Stimulated activated CD4-positive, alpha-beta T cell treated with anti-CD3 and anti-CD28 coated beads, Interleukin-1b, Interleukin-23, amount 100 ng/mL, for 24 hours (primary cell): ENCODE measurements around the gene NADK.

Source experiments
- DNase-seq, 4 experiments: peaks; one replicate each; pipeline ENCODE4 v3.0.0-alpha.2; 2020; ENCODE audit warnings: low read depth in 4 of 4, low spot score in 1 of 4

The NADK gene

DNA sequence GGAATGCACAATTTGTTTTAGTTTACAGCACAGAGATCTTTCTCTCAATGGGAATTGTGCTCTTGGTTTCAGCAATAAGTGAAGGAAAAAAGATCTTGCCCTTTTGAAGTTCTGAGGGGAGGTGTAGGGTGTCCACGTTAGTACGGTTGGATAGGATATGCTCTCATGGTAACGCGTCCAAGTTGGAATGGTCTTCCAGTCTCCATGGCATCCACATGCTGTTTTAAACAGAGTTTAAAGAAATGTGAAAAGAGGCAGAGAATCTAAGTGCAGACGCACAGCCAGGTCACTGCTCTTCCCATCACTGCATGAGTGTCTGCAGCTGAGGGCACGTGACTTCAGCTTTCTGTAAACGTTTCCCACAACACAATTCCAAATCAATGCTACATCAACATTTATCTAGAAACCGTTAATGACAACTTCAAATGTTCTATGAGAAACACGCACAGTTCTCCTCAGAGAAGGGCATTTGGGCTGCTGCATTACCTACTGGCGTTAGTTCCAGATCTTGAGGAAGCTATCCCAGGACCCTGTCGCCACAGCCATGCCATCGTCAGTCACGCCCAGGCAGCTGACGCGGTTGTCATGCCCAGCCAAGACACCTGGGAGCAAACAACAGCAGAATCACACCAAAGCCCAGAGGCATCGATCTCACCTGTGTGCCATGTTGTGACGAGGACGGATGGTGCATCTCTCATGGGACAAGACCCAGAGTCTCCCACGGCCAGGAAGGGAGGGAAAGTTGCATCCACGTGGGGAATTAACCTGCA, 8.8 kb upstream of the NADK start:
- DNase-seq: no peak

DNA sequence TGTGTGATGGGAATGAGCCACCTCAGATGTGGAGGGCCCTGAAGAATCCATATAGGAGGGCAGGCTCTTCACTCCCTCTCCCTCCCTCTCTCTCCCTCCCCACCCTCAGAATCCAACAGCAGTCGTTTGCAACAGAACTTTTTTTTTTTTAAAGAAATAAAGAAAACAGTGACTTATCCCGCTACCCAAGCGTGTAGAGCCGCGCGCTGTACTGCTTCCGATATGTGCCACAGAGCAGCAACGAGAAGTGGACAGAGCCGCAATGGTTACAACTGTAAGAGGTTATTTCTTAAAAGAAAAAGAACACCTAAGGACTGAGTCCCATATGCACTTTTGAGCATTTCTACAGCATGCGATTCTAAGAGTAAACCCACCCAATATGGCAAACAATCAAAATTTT, 7.4 kb upstream of the NADK start:
- no peak for DNase-seq

DNA sequence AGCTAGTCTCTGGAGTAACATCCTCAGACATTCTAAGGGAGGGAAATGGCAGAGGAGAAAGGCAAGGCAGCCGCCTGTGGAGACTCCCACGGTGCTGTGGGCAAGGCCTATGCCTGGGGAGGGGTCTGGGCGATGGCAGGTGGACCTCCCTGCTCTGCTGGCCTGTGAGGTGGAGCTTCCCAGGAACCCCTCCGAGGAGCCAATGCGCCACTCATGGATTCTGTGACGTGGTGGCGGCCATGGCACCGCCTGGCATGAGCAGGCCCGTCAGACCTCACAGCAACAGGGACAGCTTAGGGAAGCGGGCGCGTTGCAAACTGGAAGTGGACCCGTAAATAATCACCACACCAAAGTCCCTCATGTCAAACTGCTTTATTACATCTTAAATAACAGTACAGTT, 6.7 kb upstream of the NADK start:
- no peak for DNase-seq

DNA sequence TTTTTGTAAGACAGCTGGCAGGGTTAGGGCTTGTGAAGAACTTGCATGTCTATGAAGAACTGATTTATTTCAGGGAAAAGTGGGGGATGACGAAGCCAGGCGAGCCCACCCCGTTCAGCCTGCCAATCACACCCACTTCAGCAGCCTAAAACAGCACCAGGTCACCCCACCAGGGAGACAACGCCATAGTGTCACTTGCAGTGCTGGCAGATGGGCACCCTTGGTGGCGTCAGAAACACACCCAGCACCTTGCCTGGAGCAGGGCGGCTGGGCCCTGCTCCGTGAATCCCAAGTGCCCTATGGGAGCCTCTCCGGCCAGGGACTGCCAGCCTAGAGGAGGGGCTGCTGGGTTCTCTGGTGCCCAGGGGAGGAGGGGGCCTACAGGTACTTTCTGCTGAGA, 5.0 kb upstream of the NADK start:
- DNase-seq: no peak

DNA sequence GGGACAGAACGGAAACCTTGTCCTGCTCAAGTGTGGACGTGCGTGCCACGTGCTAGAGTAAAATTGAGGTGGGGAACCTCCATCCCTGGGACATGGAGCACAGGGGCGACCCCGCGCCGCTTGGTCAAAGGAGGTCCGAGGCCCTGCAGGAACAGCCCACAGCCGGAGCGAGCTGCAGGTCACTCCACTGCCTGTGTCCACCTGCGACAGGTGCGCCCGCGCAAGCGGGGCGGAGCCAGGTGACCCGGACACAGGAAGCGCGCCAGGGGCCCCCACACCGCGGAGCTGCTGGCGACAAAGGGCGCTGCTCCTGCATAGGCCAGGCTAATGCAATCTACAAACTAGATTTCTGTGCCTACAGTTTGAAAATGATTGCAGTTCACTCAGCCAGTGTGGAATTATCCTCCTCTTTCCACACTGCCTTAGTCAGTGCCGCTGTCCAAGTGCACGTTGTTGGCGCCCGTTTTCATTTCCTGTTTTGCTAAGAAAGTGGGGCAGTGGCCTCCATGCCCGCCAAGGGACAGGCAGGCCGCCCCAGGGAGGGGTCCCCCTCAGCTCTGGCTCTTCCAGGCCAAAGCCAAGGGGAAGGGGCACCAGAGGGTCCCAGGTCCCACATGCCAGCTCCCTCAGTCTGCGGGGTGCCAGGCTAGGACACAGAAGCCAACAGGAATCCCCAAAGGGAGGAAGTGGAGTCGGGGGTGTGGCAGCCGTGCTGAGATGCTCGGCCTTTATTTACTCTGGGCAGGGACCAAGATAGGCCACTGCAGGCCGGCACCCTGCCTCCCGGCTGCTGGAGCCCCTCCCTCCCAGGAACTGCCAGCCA, 4.3 kb upstream of the NADK start:
- DNase-seq: no peak

DNA sequence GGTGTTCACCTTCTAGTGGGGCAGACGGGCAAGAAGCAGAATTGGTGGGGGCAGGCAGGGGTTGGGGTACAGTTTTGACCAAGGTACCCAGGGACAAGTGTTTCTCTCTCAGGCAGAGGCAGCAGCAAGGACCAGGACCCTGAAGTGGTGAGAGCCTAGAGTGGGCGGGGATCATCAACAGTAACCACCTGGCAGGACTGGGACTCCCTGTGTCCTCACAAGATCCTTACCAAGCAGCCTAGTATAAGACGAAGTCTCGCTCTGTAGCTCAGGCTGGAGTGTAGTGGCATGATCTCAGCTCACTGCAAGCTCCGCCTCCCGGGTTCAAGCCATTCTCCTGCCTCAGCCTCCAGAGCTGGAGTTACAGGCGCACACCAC, 3.2 kb upstream of the NADK start:
- no peak for DNase-seq

DNA sequence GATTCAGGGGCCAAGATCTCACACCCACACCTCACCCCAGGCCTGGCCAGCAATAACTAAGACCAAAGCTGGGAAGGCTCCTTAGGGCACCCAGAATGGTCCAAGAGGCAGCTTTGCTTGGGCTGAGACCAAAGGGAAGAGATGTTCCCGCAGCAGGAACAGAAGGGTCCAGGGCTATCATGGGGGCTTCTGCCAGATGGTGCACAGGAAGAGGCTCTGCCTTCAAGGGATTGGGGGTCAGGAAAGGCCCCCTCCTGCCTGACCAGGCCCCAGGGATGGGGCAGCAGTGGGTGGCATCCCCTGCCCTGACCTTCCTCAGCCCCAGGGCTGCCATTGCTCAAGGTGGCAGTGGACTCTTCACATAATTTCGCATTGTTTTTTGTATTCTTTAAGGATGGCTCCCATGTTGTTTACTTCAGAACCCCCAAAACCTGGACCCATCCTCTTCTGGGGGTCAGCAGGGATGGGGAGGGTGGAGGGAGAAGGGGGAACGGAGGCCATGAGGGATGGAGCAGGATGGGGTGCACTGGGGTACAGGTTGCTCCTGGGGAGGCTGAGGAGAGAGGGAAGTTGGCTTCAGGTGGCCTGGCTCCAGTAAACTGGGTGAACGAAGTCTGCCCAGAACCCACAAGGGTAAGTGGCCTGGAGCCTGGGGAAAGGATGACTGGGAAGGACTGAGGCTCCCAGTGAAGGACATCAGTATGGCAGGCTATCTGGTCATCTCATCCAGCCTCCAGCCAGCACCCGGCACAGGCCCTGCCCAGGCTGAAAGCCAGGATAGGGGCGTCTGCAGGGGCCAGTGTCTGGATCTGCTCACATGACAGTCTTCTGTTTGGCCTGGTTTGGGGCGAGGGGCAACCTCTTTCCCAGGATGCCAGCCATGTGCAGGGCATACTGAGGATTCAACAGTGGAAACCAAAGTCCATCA, 2.6 kb upstream of the NADK start:
- DNase-seq: no peak

DNA sequence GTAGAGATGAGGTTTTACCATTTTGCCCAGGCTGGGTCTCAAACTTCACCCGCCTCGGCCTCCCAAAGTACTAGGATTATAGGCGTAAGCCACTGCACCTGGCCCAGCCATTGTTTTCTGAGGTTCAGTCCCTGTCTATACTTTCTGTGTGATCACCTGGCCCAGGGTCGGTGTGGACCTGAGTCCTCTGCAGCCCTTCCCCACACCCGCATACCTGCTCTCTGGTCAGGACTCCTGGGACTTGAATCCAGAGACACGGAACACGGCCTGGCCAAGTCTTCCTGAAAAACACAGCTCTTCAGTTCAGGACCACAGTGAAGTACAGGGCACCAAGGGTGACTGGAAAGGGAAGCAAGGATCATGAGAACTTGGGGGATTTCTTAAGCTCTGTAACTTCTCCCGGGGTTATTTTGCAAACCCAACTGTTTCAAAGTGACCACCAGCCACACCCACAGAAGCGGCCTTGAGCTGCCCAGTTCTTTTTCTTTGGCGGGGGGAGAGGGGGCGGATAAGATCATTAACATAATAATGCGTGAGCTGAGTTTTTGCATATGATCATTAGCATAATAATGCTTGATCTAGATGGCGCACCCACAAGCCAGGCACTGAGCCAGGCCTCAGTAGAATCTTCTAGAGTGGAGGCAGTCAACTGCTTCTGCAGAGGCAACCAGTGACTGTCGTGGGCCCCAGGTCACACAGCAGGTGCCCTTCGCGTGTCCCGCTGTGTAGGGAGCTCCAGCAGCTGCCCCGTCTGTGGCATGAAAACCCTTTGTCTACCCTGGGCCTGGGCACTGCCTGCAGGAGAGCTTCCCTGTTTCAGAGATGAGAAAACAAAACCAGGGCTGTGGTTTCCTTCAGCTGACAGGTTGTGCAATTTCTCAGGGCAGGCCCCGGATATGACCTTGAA, 1.7 kb upstream of the NADK start:
- no peak for DNase-seq

DNA sequence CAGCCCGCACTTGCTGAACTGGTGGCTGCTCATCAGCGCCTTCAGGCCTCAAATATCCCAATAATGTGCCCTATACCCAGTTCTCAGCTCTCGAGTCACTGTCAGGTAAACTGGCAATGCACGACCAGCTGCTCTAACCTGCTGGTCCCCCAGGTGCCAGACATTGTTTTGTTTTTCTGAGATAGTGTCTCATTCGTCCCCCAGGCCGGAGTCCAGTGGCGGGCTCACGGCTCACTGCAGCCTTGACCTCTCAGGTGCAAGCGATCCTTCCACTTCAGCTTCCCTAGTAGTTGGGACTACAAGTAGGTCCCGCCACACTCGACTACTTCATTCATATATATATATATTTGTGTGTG, 1.0 kb upstream of the NADK start:
- no peak for DNase-seq

DNA sequence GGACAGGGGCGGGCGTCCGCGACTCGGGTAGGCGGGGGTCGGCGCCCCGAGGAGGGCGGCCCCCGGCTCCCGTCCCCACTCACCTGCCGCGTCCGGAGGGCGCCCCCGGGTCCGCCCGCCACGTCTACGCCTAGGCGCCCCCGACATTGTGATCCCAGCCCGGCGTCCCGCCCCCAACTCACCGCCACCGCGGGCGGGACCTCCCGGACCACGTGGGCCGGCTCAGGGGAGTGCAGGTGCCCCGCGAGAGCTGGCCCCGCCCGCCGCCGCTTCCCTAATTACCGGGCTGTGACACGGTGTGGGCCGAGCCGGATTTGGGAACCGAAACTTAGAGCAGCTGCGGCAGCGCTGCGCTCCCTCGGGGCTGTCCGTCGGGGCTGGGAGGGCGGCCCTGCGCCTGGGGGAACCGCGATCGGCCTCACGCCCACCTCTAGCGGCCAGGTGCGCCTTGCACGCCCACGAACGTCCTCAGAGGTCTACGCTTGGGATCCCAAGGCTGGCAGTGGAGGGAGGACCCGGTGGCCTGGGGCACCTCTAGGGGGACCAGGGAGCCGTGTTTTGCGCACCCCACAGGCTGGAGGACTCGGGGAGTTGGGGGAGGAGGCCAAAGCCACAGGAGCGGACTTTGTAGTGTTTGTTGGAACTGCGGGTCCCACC, 521 bp upstream of the NADK start:
- DNase-seq: peak; percentile 35 to 78 (median 53)

DNA sequence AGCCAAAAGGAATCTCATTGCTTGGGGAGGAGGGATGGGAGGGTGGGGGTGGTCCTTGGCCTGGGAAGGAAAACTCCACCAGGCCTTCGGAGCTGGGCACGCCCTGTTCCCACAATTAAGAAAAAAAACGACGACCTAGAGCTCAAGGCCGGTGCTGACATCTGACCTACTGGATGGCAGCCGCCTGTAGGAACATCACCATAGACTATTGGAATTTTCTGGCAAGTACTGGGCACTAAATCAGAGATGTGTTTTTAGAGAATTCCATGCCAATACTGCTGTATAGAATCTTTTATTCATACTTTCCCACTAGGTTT, 729 bp downstream of the NADK start:
- no peak for DNase-seq

DNA sequence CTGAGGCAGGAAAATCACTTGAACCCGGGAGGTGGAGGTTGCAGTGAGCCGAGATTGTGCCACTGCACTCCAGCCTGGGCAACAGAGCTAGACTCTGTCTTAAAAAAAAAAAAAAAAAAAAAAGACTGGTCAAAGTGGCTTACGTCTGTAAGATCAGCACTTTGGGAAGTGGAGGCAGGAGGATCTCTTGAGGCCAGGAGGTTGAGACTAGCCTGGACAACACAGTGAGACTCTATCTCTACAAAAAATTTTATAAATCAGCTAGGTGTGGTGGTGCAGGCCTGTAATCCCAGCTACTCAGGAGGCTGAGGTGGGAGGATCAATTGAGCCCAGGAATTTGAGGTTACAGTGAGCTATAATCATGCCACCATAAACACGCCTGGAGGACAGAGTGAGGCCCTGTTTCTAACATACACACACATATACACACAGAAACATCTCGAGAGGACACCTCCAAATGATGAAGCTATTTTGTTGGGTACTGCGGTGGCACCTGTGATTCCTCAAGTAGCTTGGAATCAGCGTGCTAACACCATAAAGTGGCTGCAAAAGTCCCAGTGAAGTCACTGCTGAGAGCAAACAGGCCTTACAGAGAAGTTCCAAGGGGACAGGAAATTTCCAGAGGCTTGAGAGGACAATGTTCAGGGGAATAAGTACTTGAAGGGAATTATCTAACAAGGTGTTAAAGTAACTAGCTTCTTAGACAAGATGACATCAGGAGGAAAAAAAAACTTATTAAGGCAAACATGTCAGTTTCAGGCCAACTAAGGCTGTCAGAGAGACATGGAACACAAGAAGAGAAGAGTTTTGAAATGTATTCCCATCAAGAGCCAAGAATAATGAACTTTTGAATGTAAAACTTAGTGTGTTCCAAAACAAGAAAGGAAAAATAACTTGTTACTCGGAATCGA, 1.3 kb downstream of the NADK start:
- no peak for DNase-seq

DNA sequence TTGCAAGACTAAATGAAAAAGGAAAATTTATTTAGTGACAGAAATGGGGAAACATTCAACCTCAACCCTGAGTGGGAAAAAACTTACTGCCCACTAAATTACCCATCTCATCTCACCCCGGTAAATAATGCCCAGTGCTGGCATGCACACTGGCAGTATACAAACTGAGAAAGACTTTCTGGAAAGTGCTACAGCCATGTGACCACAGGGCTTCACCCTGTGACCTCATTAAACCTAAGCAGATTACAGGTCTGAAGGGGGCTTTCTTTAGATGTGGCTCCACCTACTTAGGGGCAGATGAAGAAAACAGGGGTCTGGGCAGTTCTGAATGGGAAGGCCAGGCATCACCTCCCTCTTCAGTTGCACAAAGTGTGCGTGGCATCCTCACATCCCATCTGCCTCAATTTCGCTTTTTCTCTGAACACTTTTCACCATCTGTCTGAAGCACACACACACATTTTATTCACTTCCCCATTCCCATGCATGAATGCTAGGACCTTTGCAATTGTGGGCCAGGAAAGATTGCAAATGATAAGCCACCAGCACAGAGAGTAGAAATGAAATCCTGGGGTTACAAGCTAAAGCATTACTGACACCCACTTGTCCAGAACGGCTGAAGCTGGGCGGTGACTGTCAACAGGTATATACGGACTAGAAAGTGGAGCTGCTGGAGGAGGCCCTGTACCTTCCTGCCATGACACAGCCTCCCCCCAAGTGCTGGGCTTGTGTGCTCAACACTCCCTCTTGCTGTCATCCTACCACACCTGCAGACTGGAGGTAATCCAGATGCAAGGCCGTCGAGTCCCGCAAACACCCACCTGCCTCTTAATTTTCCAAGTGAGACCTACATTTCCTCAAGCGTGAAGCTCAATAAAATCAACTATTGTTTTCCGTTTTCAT, 2.7 kb downstream of the NADK start:
- DNase-seq: no peak

DNA sequence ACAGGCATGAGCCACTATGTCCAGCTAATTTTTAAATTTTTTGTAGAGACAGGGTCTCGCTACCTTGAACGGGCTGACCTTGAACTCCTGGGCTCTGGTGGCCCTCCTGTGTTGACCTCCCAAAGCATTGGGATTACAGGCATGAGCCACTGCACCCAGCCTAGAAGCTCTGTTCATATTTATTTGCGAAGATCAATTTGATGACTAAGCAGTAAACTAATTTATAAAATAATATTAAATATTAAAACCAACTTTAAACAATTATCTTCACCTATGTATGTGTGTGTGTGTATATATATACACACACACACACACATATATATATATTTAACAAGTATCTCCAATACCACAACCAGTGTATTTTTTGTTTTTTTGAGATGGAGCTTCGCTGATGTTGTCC, 4.4 kb downstream of the NADK start:
- no peak for DNase-seq

DNA sequence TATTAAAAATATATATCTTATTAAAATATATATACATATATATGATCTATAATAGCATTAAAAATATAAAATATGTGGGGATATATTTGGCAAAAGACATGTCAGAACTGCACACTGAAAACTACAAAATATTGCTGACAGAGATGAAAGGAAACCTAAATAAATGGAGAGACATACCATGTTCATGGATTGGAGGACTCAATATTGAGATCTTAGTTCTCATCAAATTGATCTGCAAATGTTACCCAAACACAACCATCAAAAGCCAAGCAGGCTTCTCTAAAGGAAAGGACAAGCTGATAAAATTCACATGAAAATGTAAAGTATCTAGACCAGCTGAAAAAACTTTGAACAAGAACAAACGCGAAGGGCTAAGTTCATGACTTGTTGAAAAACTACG, 7.2 kb downstream of the NADK start:
- DNase-seq: no peak

DNA sequence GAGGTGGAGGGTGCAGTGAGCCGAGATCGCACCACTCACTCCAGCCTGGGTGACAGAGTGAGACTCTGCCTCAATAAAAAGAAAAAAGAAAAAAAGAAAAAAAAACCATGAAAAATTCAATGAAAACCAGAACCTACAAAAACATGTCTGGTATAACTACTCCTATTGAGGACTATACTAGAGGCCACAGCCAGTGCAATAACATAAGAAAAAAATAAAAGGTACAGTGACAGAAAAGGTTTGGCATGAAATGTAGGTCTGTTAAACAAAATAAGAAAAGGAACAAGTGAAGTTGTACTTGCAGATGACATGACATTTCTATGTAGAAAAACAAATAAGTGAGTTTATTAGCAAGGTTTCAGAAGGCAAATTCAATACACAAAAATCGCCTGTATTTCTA, 8.2 kb downstream of the NADK start:
- DNase-seq: no peak

DNA sequence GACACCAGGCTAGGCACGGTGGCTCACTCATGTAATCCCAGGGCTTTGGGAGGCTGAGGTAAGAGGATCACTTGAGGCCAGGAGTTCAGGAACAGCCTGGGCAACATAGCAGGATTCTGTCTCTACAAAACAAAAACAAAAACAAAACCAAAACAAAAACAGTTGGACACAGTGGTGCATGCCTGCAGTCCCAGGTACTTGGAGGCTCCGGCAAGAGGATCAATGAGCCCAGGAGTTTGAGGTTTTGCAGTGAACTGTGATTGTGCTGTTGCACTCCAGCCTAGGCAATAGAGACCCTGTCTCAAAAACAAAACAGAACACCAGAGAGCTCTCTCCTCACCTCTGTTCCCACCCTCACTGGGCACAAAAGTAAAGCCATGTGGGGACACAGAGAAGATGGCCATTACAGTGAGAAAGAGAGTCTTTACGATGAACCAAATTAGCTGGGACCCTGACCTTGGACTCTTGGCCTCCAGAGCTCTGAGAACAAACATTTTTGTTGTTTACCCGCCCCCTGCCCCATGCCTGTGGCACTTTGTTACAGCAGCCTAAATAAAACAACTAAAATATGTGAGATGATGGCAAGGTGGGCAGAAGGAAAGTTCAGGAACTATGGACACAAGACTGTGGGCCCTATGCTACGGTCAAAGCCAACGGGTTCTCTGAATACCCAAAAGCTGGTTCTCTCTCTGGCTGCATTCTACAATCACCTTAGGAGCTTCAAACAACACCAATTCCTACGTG, 9.8 kb downstream of the NADK start:
- DNase-seq: no peak
